ENCODE measurements around the gene PPP4R4. TPM values are rescaled to one million over a fixed set of nuclear protein-coding genes. Genes with fewer than 3 reads are reported as not detected.
"Not testable (repeated sequence)": the region's sequence is repeated elsewhere in the genome, so short reads cannot be mapped to it uniquely, and the experiment has no call there.

Gene PPP4R4
- total RNA-seq, 1 donor from 2014 or later, result 0.82 TPM

- DNase-seq, result no peak
Measured at GRCh38 chr14:94145902-94146527, 28.1 kb upstream of the PPP4R4 start.

DNA sequence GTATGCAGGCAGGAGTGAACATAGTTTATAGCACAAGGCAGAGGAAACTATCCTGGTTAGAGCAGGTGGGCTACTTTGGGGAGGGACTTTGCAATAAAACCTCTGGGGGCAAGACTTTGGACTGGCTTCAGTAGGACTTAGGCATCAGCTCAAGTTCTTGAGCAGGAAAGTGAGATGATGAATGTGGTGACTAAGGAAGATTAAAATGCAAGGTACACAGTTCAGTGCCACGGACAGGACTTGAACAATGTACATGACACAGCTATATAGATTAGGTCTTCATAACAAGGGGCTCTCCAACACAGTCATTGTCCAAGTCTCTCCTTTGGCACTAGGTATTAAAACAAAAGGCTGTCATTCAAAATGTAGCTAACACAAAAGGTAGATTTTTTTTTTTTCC lies 21.4 kb upstream of the PPP4R4 start:
- no peak for DNase-seq

DNA sequence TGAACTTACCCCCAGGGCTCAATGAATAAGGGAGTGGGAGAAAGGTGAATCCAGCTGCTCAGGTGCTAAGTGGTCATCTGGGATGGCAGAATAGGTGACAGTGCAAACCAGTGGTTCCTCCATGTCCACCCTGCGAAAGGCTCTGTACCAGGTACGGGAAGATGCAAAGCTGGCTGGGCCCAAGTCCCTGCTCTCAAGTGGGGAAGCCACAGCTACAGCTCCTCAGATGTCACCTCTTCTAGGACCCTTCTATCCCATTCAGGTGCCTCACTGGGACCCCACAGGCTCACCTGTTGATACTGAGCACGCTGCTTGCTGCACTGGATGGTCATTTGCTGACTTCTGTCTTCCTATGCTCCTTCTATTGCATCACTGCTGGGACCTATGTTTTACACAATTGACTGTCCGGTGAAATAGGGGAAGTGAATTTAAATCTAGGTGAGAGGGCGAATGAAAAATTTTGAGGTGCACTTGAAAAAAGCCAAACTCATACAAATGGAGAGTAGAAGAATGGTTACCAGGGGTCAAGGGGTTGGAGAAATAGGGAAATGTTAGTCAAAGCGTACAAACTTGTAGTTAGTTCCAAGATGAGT lies 20.3 kb upstream of the PPP4R4 start:
- no peak for DNase-seq

DNA sequence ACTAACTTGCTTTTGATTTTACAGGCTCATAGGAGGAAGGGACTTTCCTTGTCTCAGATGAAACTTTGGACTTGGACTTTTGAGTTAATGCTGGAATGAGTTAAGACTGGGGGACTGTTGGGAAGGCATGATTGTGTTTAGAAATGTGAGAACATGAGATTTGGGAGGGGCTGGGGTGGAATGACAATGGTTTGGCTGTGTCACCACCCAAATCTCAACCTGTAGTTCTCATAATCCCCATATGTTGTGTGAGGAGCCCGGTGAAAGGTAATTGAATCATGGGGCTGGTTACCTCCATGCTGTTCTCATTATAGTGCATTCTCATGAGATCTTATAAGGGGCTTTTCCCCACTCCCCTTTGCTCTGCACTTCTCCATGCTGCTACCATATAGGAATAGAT lies 18.0 kb upstream of the PPP4R4 start:
- DNase-seq, result not testable (repeated sequence)

DNA sequence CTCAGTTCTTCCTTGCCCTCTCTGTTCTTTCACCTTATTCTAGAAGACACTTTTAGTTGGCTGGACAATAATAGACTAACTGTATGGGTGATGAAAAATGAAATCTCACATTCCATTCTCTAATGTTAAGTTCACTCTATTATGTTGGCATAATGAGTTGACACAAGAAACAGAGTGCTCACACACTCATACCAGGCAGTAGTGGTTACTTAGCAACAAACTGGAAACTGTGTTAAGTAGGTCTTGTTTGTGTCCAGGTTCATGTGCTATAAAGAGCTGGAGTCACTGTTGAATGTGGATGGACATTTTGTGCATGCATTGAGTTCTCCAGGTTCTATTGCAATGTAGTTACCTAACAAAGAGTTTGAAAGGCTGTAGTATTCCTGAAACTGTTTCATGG lies 16.9 kb upstream of the PPP4R4 start:
- no peak for DNase-seq

GRCh38 chr14:94158239-94158883 lies 15.8 kb upstream of the PPP4R4 start:
- DNase-seq, result no peak

GRCh38 chr14:94161058-94161457 lies 13.1 kb upstream of the PPP4R4 start:
- DNase-seq, result no peak

GRCh38 chr14:94161981-94162380 lies 12.1 kb upstream of the PPP4R4 start:
- no peak for DNase-seq

- no peak for DNase-seq
Measured at GRCh38 chr14:94162466-94162865, 11.7 kb upstream of the PPP4R4 start.

DNA sequence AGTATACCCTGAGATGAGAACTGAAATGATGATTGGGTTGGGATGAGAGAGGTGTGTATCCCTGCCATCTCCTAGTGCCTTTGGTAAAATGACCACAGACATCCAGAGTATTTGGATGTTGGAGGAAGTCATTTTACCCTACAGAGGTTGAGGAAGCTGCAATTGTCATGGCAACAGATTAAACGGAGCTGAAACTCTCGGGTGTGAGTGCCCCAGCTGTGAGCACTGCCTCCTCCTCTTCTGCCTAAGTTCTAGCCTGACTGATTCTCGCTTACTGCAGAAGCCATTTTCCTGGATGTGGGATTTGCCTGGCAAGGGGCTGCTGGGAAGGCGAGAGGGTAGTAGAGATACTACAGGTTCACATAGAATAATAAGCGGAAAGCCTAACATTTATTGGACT lies 10.3 kb upstream of the PPP4R4 start:
- DNase-seq, result peak; percentile 13

GRCh38 chr14:94164685-94165431 lies 9.3 kb upstream of the PPP4R4 start:
- peak; percentile 63 for DNase-seq

DNA sequence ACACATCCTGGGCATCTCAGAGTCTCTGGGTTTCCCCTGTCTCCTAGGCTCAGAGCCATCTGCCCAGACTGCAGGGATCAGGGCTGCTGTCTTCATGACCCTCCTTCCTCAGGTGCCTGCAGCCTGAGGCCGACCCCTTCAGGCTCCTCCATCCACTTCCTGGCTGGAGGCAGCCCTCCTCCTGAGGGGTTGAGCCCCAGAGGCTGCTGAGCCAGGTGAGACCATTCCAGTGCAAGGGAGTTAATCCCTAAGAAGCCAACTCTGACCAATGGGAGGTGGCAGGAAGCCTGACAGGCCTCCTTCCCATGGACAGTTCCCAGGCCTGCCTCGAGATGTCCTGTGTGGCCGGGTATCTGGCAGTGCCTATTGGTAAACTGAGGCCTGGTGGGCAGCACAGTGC lies 8.4 kb upstream of the PPP4R4 start:
- no peak for DNase-seq

GRCh38 chr14:94170136-94170535 lies 4.0 kb upstream of the PPP4R4 start:
- DNase-seq, result no peak

DNA sequence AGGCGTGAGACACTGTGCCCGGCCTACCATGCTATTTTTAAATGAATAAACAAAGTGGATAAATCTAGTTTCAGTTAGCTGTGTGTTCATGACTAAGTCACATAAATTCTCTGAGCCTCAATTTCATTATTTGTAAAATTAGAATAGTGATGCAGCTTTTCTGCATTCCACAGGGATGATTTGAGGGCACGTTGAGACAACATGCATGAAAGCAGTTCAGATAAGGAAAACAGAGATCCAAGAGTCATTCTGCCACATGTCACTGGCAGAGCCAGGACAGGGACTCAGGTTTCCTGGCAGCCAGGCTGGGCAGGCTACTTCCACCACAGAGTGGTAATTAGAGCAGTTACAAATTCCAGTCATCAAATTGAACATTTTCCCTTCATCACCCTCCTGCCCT lies 2.9 kb upstream of the PPP4R4 start:
- DNase-seq, result no peak

- peak; percentile 4 for DNase-seq
Measured at GRCh38 chr14:94172545-94172944, 1.6 kb upstream of the PPP4R4 start.

- DNase-seq, result no peak
Measured at GRCh38 chr14:94173471-94173884, 644 bp upstream of the PPP4R4 start.

- DNase-seq, result no peak
Measured at GRCh38 chr14:94174604-94175010, 485 bp downstream of the PPP4R4 start.

- peak; percentile 50 for DNase-seq
Measured at GRCh38 chr14:94175011-94175745, 1.1 kb downstream of the PPP4R4 start.

DNA sequence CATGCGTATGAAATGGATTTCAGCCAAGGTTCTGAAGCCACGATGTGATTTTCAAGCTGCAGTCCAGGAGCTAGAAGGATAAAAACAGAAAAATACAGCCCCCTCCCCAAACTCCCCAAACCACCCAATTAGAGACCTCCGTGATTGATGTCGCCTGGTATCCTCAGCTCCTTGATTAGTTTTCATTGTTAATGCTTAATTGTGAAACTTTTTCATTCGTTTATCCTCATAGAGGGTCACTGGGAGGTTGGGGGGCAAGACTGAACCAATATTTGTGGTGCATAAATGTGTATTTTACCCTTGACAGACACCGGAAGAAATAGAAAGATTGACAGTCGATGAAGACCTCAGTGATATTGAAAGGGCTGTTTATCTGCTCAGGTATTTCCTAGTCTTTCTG lies 1.6 kb downstream of the PPP4R4 start:
- no peak for DNase-seq

DNA sequence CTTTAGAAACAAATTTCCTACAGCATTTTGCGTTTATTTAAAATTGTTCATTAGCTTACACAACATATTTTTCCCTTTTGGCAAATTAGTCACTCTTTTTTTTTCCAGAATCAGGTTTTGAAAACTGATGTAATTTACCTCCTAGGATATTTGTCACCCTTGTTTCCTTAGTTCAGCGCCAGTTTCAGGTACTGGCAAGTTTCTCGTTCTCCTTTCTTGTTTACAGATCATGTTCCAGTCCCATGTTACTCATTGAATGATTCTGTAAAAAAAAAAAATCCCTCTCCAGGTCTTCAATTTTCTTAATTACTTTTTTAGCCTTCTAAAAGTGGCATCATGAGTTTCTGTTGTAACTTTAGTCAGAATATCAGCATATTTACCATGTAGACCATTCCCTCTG lies 2.7 kb downstream of the PPP4R4 start:
- DNase-seq, result no peak

- DNase-seq, result no peak
Measured at GRCh38 chr14:94177806-94178205, 3.7 kb downstream of the PPP4R4 start.

- DNase-seq, result no peak
Measured at GRCh38 chr14:94179244-94179643, 5.1 kb downstream of the PPP4R4 start.

All from tongue (tissue), 2 donors.